ENCODE measurements around the gene FBXO22.
"Not testable (repeated sequence)": the region's sequence is repeated elsewhere in the genome, so short reads cannot be mapped to it uniquely, and the experiment has no call there.

Gene FBXO22

DNA sequence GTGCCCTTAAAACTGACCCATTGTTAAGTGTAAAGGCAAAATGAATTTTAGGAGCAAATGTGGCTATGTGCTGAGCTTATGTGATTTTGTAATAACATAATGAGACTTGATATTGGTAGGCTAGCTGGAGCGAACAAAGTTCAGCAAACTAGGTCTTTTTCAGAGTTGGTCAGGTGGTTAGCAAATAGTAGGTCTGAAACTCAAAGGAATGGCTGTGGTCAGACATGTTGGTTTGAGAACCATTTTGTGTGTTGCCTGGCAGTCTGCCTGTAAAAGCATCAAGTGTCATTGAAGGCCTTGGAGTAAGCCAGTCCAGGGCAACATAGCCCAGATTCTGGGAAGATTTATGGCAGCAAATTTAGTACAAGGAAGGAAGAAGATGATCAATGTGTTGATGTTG is 16.4 kb downstream of the FBXO22 start:
- DNase-seq (ENCODE audit: low spot score), result no peak

DNA sequence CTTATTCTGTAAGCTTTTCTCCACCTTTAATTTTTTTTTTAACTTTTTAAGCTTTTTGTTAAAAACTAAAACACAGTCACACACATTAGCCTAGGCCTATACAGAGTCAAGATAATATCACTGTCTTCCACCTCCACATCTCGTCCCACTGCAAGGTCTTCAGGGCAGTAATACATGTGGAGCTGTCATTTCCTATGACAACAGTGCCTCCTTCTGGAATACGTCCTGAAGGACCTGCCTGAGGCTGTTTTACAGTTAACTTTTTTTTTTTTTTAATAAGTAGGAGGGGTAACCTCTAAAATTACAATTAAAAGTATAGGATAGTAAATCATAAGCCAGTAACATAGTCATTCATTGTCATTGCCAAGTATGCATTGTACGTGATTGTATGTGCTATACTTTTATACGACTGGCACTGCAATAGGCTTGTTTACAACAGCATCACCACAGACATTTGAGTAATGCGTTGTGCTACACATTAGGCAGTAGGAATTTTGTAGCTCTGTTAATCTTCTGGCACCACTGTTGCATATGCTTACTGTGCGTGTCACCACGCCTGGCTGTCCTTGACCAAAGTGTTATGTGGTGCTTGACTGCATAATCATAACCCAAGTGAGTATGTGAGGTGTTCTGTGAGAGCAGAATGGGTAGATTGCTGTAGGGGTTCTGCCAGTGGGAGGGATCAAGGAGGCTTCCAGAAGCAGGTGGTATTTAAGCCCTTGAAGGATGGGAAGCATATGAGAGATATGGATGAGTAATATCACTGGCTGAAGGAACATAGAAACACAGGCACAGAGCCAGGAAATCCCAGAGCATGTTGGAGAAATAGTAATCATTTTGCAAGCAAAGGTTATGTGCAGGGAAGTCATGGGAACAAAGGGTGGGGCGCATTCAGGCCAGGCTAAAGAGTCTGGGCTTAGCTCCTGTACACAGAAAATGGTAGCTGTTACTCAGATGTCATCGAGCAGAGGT is 18.3 kb downstream of the FBXO22 start:
- no peak for DNase-seq (ENCODE audit: low spot score)

DNA sequence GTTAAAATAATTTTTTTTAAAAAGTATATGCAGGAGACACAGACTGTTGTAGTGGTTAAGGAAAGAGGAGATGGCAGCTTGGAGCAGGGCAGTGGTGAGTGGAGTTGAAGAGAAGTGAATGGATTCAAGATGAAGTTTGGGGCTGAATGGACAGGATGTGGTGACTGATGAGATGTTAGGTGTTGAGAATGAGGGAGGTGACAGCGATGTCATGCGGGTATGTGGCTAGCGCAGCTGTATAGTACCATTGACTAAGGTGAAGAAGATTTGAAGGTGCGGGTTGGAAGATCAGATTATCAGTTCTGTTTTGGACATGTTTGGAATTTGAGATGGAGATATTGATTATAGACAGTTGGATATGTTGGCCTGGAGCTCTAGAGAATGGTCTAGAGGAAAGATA is 20.1 kb downstream of the FBXO22 start:
- no peak for DNase-seq (ENCODE audit: low spot score)

DNA sequence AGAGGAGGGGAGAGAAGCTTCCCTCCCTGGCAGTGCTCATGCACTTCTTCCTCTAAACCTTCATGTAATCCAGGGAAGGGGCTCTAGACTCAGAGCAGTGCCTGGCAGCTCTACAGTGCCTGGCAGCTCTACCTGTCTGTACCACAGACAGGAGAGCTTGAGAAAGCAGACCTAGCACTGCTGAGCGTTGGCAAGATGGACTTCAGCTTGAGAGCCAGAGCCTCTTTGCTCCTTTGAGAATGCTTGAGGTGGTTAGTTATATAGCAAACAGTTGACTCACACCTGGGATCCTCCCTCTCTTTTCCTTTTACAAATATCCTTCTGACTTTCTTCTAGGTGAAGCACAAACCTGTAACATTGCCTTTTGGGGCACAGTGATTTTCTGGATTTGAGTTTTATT is 20.9 kb downstream of the FBXO22 start:
- DNase-seq (ENCODE audit: low spot score), result no peak

DNA sequence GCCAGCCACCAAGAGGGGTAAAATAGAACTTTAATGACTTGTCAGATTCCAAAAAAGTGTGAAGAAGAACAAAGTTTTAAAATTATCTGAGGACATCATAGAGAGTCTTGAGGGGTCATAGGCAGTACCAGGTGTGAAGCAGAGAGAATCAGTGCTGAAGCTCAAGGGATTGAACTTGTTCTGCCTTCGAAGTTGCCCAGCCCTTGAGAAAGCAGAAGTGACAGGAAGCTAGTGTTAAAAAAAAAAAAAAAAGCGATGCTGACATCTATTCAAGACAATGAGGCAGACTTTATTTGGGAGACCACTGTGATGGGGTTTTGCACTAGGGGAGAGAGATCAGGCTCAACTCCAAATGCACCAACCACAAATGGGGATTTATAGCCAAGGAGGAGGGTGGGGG is 21.8 kb downstream of the FBXO22 start:
- no peak for DNase-seq (ENCODE audit: low spot score)

DNA sequence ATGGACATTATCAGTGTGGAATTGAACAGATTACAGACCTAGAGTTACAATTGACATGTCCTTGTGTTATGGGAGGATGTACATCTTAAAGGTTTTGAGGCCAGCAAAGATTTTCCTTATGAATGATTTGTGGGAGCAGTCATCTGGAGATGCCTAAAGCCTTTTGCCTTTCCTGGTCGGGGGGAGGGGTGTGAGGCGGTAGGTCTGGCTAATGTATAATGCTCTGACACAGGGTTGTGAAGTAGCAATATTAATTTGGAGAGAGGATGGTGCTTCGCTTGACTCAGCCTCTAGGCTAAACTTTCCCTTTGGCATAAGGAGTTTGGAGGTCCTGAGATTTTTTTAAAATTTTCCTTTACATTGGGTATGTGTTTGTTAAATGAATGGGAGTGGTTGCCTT is 23.3 kb downstream of the FBXO22 start:
- no peak for DNase-seq (ENCODE audit: low spot score)

DNA sequence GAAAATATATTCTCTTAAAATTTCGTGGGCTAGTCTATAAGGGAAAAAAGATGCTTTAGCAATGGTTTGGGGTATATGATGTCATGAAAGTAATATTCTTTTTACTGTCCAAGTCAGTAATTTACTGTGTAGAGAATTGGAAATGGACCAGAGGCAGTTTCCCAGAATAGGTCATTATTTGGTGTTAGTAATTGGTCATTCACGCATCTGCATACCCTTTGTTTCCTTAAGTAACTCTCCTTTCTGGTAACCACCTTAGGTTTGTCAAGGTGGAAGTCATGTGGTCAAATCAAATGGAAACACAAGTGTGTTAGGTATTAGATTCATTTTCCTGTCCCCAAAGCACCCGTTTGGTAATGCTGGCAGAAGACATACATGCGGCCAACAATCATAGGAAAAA is 23.9 kb downstream of the FBXO22 start:
- no peak for DNase-seq (ENCODE audit: low spot score)

DNA sequence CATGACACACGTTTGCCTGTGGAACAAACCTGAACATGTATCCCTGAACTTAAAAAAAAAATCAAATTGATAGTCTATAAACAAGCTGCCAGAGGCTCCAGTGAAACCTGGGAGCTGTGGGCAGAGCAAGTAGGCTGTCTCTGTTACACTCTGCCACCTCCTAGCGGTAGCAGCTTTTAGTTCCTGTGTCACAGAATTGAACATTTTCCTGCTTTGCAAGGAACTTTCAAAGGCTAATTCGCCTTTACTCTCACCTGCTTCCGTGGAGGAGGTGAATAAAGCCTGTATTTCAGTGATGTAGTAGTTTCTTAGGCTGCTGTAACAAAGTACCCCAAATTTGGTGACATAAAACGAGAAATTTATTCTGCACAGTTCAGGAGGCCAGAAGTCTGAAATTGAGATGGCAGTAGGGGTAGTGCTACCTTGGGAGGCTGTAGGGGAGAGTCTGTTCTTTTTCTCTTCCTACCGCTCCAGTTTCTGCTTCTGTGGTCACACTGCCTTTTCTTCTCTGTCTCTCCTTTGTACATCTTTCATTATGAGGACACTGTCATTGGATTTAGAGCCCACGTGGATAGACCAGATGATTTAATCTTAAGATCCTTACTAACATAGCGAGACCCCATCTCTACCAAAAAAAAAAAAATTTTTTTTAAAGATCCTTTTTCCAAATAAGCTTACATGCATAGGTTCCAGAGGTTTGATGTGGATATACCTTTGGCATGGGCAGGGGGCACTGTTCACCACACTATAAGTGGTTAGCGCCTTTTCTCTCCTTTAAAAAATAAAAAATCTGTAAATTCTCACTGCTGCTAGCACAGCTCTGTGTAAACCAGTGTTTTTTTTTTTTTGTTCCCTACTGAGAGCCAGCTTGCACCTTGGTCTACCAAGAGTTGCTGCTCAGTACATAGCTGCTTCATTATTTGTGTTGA is 25.3 kb downstream of the FBXO22 start:
- no peak for DNase-seq (ENCODE audit: low spot score)

DNA sequence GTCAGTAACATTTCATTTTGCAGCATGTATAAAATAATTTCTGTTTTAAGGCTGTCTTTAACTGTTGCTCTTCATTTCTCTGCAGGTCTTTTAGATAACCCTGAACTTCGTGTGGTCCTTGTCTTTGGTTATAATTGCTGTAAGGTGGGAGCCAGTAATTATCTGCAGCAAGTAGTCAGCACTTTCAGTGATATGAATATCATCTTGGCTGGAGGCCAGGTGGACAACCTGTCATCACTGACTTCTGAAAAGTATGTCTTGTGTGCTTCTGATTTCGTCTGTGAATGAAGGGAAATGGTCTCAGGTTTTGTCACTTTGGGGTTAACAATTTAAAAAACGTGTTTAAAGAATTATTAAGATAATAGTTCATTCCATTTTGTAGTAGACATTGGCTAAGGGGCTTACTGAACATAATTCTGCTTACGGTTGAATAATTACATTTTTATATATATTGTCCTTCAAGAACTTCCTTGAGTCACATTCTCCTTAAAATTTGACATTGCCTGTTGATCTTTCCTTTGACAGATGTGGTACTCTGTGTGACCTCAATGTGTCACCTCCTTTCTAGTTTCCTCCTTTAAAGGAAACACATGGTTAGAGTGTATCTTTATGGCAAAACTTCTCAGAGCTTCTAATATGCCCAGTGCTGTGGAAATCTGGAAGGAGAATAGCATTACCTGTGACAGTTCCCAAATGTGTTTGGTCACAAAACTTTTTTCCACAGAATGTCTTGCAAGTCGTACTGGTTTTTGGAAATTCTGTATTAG is 26.3 kb downstream of the FBXO22 start:
- no peak for DNase-seq (ENCODE audit: low spot score)

DNA sequence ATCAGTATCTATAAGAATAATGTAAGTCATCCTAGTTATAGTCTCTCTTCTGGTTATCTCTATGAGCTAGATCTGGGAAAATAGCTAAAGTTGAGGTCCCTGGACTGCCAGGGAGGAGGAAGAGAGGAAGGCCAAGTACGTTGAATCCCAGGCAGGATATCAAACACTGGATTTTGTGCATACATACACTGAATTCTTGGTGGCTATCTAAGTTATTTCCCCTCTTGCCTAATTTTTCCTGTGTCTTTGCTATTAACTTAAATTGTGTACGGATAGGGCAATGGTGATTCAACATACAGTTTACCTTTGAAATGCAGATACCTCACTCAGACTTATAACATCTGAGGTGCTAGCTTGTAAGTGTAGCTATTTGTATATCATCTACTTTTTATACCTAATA is 27.2 kb downstream of the FBXO22 start:
- no peak for DNase-seq (ENCODE audit: low spot score)

DNA sequence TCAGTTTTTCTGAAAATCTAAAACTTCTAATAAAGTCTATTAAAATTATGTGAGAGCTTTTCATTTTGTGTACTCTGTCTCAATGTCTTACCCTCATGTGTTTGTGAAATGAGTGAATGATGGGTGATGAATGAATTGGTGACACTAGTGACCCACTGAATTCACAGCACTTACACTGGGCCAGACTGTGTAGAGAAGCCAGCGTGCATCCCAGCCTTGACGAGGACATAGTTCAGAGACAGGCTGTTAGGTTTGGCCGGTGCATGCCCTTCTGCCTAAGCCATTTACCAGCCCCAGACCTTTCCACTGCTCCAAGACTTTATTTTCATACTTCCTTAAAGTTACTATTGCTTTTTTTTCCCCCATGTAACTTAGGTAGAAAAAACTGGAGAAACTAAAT is 38.8 kb downstream of the FBXO22 start:
- no peak for DNase-seq (ENCODE audit: low spot score)

DNA sequence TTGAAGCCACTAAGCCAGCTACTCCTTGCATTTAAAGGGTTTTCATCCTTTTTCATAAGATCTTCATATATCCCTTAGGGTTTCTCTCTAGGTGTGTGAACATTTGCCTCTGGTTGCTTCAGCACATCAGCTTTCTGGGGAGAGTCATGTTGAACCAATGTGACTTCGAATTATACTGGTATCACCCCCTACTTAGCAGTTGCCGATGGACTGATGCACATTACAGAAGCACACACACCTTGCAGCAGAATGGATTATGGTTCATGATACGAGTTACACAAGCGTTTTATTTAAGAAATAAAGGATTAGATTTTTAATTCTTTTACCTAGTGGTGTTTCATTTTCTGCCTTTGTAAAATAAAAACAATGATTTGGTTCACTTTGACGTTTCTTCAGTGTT is 39.6 kb downstream of the FBXO22 start:
- DNase-seq (ENCODE audit: low spot score), result no peak

DNA sequence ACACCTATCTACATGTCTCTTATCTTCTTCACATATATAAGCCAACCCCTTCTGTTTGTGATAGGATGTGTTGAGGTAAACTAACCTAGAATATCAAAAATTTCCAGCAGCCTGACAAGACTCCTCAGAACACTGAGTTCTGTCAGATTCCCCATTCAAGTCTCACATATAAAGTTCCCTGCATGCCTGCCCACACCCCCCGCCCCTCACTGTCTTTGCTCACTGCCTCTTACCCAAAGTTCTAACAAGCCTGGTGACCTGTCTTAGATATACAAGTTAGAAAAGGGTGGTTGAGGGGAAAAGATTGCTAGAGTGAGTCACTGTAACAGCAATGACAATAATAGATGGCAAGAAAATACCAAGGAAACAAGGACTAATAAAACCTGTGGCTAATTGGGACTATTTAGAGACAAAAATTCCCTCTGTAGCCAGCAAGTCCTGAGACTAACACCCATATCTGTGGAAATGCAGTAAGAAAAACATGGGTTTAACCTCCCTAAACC is 40.1 kb downstream of the FBXO22 start:
- DNase-seq (ENCODE audit: low spot score), result no peak

DNA sequence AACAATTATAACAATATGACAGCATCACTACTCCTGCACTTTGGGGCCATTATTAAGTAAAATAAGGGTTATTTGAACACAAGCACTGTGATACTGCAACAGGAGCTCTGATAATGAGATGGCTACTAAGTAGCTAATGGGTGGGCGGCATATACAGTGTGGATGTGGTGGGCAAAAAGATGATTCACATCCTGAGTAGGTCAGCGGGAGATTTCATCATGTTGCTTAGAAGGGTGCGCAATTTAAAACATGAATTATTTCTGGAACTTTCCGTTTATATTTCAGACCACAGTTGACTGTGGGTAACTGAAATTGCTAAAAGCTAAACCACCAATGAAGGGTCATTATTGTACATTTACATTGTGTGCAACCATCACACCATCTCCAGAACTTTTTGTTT is 42.3 kb downstream of the FBXO22 start:
- no peak for DNase-seq (ENCODE audit: low spot score)

DNA sequence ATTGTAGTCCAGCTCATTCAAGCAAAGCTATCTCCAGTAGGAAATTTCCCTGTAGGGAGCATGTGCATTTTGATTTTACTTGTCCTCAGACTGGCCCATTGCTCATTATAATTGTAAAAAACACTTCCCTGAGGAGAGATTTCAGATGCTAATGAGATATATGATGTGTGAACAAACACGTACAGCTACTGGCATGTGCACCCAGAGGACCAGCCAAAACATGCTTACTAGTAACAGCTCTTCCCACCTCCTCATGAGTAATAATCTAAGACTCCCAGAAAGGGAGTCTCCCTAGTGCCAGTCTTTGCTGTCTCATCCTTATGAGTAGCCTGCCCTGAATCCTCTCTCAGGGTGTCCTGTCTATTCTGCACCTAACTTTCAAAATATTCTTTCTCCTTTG is 43.4 kb downstream of the FBXO22 start:
- no peak for DNase-seq (ENCODE audit: low spot score)

DNA sequence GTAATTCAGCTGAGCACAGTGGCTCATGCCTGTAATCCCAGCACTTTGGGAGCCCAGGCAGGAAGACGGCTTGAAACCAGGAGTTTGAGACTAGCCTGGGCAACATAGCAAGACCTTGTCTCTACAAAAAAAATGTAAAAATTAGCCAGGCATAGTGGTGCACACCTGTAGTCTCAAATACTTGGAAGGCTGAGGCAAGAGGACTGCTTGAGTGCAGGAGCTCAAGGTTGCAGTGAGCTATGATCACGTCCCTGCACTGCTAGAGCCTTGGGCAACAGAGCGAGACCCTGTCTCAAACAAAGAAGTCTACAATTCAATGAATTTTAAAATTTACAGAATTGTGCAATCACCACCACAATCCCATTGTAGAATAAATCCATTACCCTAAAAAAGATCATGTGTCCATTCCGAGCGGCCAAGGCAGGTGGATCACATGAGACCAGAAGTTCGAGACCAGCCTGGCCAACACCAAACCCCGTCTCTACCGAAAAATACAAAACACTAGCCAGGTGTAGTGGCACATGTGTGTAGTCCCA is 45.2 kb downstream of the FBXO22 start:
- no peak for DNase-seq (ENCODE audit: low spot score)

DNA sequence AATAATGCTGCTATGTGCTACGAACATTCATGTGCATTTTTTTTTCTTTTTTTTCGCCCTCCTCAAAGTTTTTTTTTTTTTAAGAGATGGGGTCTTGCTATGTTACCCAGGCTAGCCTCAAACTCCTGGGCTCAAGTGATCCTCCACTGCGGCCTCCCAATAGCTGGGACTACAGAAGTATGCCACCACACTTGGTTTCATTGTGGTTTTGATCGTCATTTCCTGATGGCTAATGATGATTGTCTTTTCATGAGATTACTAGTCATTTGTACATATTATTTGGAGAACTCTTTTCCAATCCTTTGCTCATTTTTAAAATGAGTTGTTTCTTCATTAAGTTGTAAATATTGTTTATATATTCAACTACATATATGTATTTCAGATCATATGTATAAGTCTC is 48.8 kb downstream of the FBXO22 start:
- no peak for DNase-seq (ENCODE audit: low spot score)

DNA sequence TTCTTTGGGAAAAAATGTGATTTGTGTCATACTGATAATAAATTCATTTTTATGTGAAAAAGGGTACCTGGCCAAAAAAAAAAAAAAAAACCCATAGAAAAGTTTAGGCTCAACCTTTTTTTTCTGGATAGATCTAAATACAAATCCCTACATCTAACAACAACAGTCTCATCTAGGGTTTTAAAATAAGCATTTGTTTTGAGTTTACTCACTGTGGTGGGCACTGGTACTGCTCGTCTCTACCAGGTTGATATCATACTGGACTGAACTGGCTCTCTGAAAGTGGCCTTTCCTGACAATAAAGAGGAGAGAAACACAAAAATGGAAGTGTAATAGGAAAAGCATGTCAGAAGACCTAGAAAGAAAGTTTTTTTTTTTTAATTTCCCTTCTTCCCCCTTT is 52.0 kb downstream of the FBXO22 start:
- no peak for DNase-seq (ENCODE audit: low spot score)

DNA sequence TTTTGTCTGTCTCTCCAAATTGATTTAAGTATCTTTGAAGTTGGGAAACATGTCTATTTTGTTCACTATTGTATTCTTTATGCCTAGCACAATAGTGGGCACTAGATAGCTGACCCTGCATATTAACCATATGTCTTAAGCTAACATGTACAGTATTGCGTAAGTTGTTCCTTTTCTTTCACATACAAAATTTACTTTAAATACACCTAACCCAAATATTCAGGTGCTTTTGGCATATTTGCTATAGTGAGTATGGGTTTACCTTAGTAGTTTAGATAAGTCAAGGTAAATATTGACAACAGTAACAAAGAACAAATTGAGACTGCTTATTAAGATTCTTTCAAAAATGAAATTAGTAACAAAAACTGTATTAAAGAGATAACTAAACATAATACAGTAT is 57.7 kb downstream of the FBXO22 start:
- DNase-seq (ENCODE audit: low spot score), result no peak

DNA sequence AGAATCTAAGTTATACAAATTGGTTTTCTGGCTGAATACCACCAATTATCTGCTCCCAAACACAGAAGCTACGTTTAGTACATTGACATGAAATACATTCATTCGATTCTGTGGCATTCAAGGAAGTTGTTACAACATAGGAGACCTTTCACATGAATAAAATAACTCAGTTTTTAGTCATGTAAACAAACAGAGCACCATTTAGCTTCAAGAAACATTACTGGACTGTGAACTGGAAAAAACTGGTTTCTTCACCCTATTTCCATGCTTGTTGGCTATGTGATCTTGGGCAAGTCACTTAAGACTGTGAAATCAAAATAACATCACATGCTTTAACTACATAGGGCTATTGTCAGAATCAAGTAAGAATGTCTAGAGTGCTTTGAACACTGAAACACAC is 62.4 kb downstream of the FBXO22 start:
- DNase-seq (ENCODE audit: low spot score), result no peak

DNA sequence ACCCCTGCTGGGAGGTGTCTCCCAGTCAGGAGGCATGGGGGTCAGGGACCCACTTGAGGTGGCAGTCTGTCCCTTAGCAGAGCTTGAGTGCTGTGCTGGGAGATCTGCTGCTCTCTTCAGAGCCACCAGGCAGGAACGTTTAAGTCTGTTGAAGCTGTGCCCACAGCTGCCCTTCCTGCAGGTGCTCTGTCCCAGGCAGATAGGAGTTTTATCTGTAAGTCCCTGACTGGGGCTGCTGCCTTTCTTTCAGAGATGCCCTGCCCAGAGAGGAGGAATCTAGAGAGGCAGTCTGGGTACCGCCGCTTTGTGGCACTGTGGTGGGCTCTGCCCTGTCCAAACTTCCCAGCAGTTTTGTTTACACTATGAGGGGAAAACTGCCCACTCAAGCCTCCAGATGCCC is 73.1 kb downstream of the FBXO22 start:
- DNase-seq (ENCODE audit: low spot score), result not testable (repeated sequence)

Measured in hepatic stellate cell (primary cell).